HepG2 (cell line): Measurements from ENCODE around the gene ATAD2B. TPM values are rescaled to one million over a fixed set of nuclear protein-coding genes. Genes with fewer than 3 reads are reported as not detected.

Experiments
- ATM ChIP-seq: fragments of 450-650 bp; IDR thresholded peaks from 2 replicates; pipeline ENCODE4 v1.7.1; 2017; ENCODE audit warnings: mild to moderate bottlenecking, borderline replicate concordance
- FOXC1 ChIP-seq: sonication (generic); formaldehyde crosslinking; IDR thresholded peaks from 2 replicates; pipeline ENCODE4 v1.8.0; 2022; ENCODE audit warnings: mild to moderate bottlenecking, missing genetic modification reagents, borderline replicate concordance
- GLI4 ChIP-seq: sonication (generic); formaldehyde crosslinking; IDR thresholded peaks from 2 replicates; pipeline ENCODE4 v1.5.1; 2020; ENCODE audit warnings: missing genetic modification reagents, mild to moderate bottlenecking, moderate library complexity, borderline replicate concordance
- KDM2A ChIP-seq: sonication (generic); formaldehyde crosslinking; IDR thresholded peaks from 2 replicates; pipeline ENCODE4 v1.4.0; 2020; ENCODE audit warnings: low read depth, missing genetic modification reagents, borderline replicate concordance
- NBN ChIP-seq: fragments of 450-650 bp; conservative IDR thresholded peaks from 2 replicates; pipeline ENCODE4 v1.6.1; 2017
- NFATC3 ChIP-seq: sonication (generic); formaldehyde crosslinking; IDR thresholded peaks from 2 replicates; pipeline ENCODE4 v1.5.1; 2020; ENCODE audit warnings: mild to moderate bottlenecking, missing genetic modification reagents
- NKX3-1 ChIP-seq: sonication (generic); formaldehyde crosslinking; IDR thresholded peaks from 2 replicates; pipeline ENCODE4 v1.5.0; 2020; ENCODE audit warnings: missing genetic modification reagents
- NONO ChIP-seq, 2 experiments: fragments of 450-650 bp in 1 of 2; sonication (generic) in 1 of 2; formaldehyde crosslinking in 1 of 2; IDR thresholded peaks in 1 of 2; conservative IDR thresholded peaks in 1 of 2; 2 replicates each; pipeline versions ENCODE4 v1.6.1 to v1.8.0; 2017 to 2022; ENCODE audit warnings: mild to moderate bottlenecking in 1 of 2, missing genetic modification reagents in 1 of 2, moderate library complexity in 1 of 2
- RAD51 ChIP-seq: fragments of 450-650 bp; IDR thresholded peaks from 2 replicates; pipeline ENCODE4 v1.6.1; 2016; ENCODE audit warnings: borderline replicate concordance
- TBX2 ChIP-seq: sonication (generic); formaldehyde crosslinking; IDR thresholded peaks from 2 replicates; pipeline ENCODE4 v1.5.0; 2020; ENCODE audit warnings: missing genetic modification reagents, mild to moderate bottlenecking, borderline replicate concordance
- TMF1 ChIP-seq: sonication (generic); formaldehyde crosslinking; IDR thresholded peaks from 2 replicates; pipeline ENCODE4 v1.8.1; 2022; ENCODE audit warnings: low read depth, missing genetic modification reagents
- YY1 ChIP-seq: IDR thresholded peaks from 2 replicates; pipeline ENCODE4 v1.6.1; 2011; ENCODE audit warnings: low read length, low read depth, moderate library complexity, mild to moderate bottlenecking; ENCODE audit not compliant: insufficient read depth, insufficient replicate concordance
- ZNF44 ChIP-seq: sonication (generic); formaldehyde crosslinking; IDR thresholded peaks from 2 replicates; pipeline ENCODE4 v1.5.1; 2020; ENCODE audit warnings: mild to moderate bottlenecking, missing genetic modification reagents
- ZNF441 ChIP-seq: sonication (generic); formaldehyde crosslinking; IDR thresholded peaks from 2 replicates; pipeline ENCODE4 v1.7.0; 2021; ENCODE audit warnings: missing genetic modification reagents, borderline replicate concordance
- ZNF720 ChIP-seq: sonication (generic); formaldehyde crosslinking; IDR thresholded peaks from 2 replicates; pipeline ENCODE4 v1.4.0; 2020; ENCODE audit warnings: missing genetic modification reagents
- ZNF724P ChIP-seq: sonication (generic); formaldehyde crosslinking; IDR thresholded peaks from 2 replicates; pipeline ENCODE4 v1.8.0; 2022; ENCODE audit warnings: missing genetic modification reagents, borderline replicate concordance
- ZSCAN20 ChIP-seq: sonication (generic); formaldehyde crosslinking; IDR thresholded peaks from 2 replicates; pipeline ENCODE4 v1.4.0; 2020; ENCODE audit warnings: missing genetic modification reagents, mild to moderate bottlenecking, borderline replicate concordance
- ZSCAN25 ChIP-seq: sonication (generic); formaldehyde crosslinking; IDR thresholded peaks from 2 replicates; pipeline ENCODE4 v1.8.0; 2022; ENCODE audit warnings: mild to moderate bottlenecking, missing genetic modification reagents
- polyA plus RNA-seq, 8 experiments: library from polyadenylated mRNA; depleted of rRNA in 3 of 8; stranded (reverse) in 7 of 8; unstranded in 1 of 8; fragments of >200 nt; fragmentation: Illumina TruSeq in 4 of 8; extraction: Trizol in 4 of 8; gene quantifications; 2 replicates each; pipeline versions ENCODE4 v1.2.1 to v1.2.3, GENCODE V29; 2011 to 2016; ENCODE audit warnings: low read depth in 4 of 8, missing spikeins in 1 of 8, mixed read lengths in 1 of 8; ENCODE audit not compliant: insufficient read depth in 1 of 8
- total RNA-seq, 5 experiments: library from RNA; depleted of rRNA; stranded (reverse); fragments of >200 nt; fragmentation: Illumina TruSeq; extraction: Trizol; gene quantifications; 2 replicates each; pipeline ENCODE4 v1.2.3, GENCODE V29; 2016; ENCODE audit warnings: low read depth in 1 of 5
- TF ChIP-seq, protein P1 (sequence below): sonication (generic); formaldehyde crosslinking; IDR thresholded peaks from 2 replicates; pipeline ENCODE4 v1.4.0; 2020; ENCODE audit warnings: missing genetic modification reagents, borderline replicate concordance
- TF ChIP-seq, protein P2 (sequence below): sonication (generic); formaldehyde crosslinking; IDR thresholded peaks from 2 replicates; pipeline ENCODE4 v1.4.0; 2020; ENCODE audit warnings: missing genetic modification reagents, borderline replicate concordance
- TF ChIP-seq, protein P3 (sequence below): sonication (generic); formaldehyde crosslinking; conservative IDR thresholded peaks from 2 replicates; pipeline ENCODE4 v1.8.0; 2022; ENCODE audit warnings: mild to moderate bottlenecking, moderate library complexity, missing genetic modification reagents
- TF ChIP-seq, protein P4 (sequence below): IDR thresholded peaks from 2 replicates; pipeline ENCODE4 v1.6.1; 2016; ENCODE audit warnings: missing compliant biosample characterization, missing genetic modification reagents, borderline replicate concordance

The ATAD2B gene
- total and polyA plus RNA-seq, 2 of the 13 experiments (the other 11 are each of a cell fraction or from before 2014, with no cell fraction given), result 5.3 to 22.2 TPM

DNA sequence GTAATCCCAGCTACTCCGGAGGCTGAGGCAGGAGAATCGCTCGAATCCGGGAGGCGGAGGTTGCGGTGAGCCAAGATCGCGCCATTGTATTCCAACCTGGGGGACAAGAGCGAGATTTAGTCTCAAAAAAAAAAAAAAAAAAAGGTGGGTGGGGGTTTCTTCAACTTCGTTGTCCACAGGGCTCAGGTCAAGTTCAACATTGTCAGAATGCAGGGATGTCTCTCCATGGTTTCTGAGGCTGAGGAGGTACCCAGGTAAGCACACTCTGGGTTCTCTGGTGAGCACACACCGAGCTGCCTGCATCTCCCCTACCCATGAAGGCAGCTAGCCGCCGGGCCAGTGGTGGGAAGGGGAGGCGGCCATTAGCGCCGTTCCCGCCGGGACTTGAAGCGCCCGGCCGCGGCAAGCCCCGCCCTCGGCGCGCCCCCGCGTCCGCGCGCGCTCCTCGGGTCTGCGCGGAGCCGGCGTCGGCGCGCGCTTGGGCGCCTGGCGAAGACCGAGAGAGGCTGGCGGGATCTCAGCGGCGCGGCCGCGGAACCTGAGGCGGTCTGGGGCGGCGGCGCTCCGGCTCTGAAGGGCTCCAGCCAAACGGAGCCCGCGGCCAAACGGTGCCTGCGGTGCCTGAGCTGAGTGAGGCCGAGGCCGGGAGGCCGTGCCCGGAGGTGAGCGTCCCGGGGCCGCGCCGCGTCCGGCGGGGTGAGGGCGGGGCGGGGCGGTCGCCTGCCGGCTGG is 13.2 kb upstream of the ATAD2B start, which contains the start of gene UBXN2A (continued):
- TF ChIP-seq NFATC3 (CRISPR knock-in tag) (0 out of 2 replicates have a peak, but pooled peaks have one; percentile 12), ZNF44 (CRISPR knock-in tag) (no peak), ZNF724P (CRISPR knock-in tag) (0 out of 2 replicates have a peak, but pooled peaks have one; percentile 30), NKX3-1 (CRISPR knock-in tag) (peak; percentile 84), ZSCAN25 (CRISPR knock-in tag) (peak; percentile 70; the same call in 1 of the 2 replicates), RAD51 (no peak), TMF1 (CRISPR knock-in tag) (peak; percentile 75; the same call in 1 of the 2 replicates), YY1 (peak; percentile 93), FOXC1 (CRISPR knock-in tag) (peak; percentile 75), ZNF441 (CRISPR knock-in tag) (peak; percentile 82; the same call in 1 of the 2 replicates), ATM (no peak), TBX2 (CRISPR knock-in tag) (peak; percentile 36; the same call in 1 of the 2 replicates), ZSCAN20 (CRISPR knock-in tag) (peak; percentile 77; the same call in 1 of the 2 replicates), NONO (IDR thresholded peaks at IDR 0.05) (no peak), NONO (CRISPR knock-in tag; conservative IDR thresholded peaks at IDR 0.05) (peak; percentile 77), ZNF720 (CRISPR knock-in tag) (no peak), KDM2A (CRISPR knock-in tag) (peak; percentile 82), GLI4 (CRISPR knock-in tag) (no peak), NBN (no peak)
- TF ChIP-seq, protein P1, sequence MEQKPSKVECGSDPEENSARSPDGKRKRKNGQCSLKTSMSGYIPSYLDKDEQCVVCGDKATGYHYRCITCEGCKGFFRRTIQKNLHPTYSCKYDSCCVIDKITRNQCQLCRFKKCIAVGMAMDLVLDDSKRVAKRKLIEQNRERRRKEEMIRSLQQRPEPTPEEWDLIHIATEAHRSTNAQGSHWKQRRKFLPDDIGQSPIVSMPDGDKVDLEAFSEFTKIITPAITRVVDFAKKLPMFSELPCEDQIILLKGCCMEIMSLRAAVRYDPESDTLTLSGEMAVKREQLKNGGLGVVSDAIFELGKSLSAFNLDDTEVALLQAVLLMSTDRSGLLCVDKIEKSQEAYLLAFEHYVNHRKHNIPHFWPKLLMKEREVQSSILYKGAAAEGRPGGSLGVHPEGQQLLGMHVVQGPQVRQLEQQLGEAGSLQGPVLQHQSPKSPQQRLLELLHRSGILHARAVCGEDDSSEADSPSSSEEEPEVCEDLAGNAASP (CRISPR knock-in tag), result no peak; the same call in 1 of the 2 replicates
- TF ChIP-seq, protein P2, sequence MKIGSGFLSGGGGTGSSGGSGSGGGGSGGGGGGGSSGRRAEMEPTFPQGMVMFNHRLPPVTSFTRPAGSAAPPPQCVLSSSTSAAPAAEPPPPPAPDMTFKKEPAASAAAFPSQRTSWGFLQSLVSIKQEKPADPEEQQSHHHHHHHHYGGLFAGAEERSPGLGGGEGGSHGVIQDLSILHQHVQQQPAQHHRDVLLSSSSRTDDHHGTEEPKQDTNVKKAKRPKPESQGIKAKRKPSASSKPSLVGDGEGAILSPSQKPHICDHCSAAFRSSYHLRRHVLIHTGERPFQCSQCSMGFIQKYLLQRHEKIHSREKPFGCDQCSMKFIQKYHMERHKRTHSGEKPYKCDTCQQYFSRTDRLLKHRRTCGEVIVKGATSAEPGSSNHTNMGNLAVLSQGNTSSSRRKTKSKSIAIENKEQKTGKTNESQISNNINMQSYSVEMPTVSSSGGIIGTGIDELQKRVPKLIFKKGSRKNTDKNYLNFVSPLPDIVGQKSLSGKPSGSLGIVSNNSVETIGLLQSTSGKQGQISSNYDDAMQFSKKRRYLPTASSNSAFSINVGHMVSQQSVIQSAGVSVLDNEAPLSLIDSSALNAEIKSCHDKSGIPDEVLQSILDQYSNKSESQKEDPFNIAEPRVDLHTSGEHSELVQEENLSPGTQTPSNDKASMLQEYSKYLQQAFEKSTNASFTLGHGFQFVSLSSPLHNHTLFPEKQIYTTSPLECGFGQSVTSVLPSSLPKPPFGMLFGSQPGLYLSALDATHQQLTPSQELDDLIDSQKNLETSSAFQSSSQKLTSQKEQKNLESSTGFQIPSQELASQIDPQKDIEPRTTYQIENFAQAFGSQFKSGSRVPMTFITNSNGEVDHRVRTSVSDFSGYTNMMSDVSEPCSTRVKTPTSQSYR (CRISPR knock-in tag), result no peak
- TF ChIP-seq, protein P3, sequence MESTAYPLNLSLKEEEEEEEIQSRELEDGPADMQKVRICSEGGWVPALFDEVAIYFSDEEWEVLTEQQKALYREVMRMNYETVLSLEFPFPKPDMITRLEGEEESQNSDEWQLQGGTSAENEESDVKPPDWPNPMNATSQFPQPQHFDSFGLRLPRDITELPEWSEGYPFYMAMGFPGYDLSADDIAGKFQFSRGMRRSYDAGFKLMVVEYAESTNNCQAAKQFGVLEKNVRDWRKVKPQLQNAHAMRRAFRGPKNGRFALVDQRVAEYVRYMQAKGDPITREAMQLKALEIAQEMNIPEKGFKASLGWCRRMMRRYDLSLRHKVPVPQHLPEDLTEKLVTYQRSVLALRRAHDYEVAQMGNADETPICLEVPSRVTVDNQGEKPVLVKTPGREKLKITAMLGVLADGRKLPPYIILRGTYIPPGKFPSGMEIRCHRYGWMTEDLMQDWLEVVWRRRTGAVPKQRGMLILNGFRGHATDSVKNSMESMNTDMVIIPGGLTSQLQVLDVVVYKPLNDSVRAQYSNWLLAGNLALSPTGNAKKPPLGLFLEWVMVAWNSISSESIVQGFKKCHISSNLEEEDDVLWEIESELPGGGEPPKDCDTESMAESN, result peak; percentile 86
- TF ChIP-seq, protein P4, sequence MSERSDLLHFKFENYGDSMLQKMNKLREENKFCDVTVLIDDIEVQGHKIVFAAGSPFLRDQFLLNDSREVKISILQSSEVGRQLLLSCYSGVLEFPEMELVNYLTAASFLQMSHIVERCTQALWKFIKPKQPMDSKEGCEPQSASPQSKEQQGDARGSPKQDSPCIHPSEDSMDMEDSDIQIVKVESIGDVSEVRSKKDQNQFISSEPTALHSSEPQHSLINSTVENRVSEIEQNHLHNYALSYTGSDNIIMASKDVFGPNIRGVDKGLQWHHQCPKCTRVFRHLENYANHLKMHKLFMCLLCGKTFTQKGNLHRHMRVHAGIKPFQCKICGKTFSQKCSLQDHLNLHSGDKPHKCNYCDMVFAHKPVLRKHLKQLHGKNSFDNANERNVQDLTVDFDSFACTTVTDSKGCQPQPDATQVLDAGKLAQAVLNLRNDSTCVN, result peak; percentile 65; the same call in 1 of the 2 replicates
